Natural killer cell (primary cell): ENCODE measurements around the gene ROBO2. TPM values are rescaled to one million over a fixed set of nuclear protein-coding genes. Genes with fewer than 3 reads are reported as not detected.

ENCODE experiments used
- ATAC-seq, 3 donors: fragments of 150-1000 bp in 2 of 3; fragments of 200-7000 bp in 1 of 3; cut with Tn5 transposase; 1 replicate in 1 of 3; 2 replicates in 2 of 3; pipeline ENCODE4 v1.10.0; 2021; ENCODE audit warnings: mild to moderate bottlenecking in 2 of 3, moderate library complexity in 2 of 3
- DNase-seq, 2 donors: peaks; one replicate each; pipeline versions ENCODE4 v3.0.0 to v3.0.0-alpha.2; 2013 to 2021; ENCODE audit warnings: mixed read lengths in 1 of 2
- H3K27ac ChIP-seq: one replicate; pipeline ENCODE4 v1.5.1; 2013; ENCODE audit warnings: mild to moderate bottlenecking, low read length
- H3K27me3 ChIP-seq: one replicate; pipeline ENCODE4 v1.6.1; 2013; ENCODE audit warnings: low read length; ENCODE audit not compliant: control insufficient read depth, insufficient read depth
- H3K36me3 ChIP-seq: one replicate; pipeline ENCODE4 v1.6.1; 2013; ENCODE audit warnings: low read length; ENCODE audit not compliant: control insufficient read depth, insufficient read depth
- H3K4me1 ChIP-seq: one replicate; pipeline ENCODE4 v1.6.1; 2013; ENCODE audit warnings: low read length; ENCODE audit not compliant: control insufficient read depth, insufficient read depth
- H3K4me3 ChIP-seq: one replicate; pipeline ENCODE4 v1.5.1; 2013; ENCODE audit warnings: low read length
- H3K9me3 ChIP-seq: one replicate; pipeline ENCODE4 v1.6.1; 2013; ENCODE audit warnings: low read length; ENCODE audit not compliant: control insufficient read depth, insufficient read depth
- H3K27ac Mint-ChIP-seq, 2 donors: one replicate each; pipeline ENCODE4 v1.8.0; 2022; ENCODE audit warnings: mild to moderate bottlenecking in 2 of 2, mixed read lengths in 2 of 2, moderate library complexity in 1 of 2
- H3K27me3 Mint-ChIP-seq, 2 donors: one replicate each; pipeline ENCODE4 v1.8.0; 2022; ENCODE audit warnings: low read depth in 2 of 2, mixed read lengths in 2 of 2
- H3K36me3 Mint-ChIP-seq: one replicate; pipeline ENCODE4 v1.8.0; 2022; ENCODE audit warnings: mixed read lengths
- H3K4me1 Mint-ChIP-seq, 2 donors: one replicate each; pipeline ENCODE4 v1.8.0; 2022; ENCODE audit warnings: mixed read lengths in 2 of 2
- H3K4me3 Mint-ChIP-seq: one replicate; pipeline ENCODE4 v1.8.0; 2022; ENCODE audit warnings: mild to moderate bottlenecking, moderate library complexity, mixed read lengths
- H3K9me3 Mint-ChIP-seq, 2 donors: one replicate each; pipeline ENCODE4 v1.8.0; 2022; ENCODE audit warnings: mixed read lengths in 2 of 2
- WGBS: methylation state at CpG from one replicate; pipeline ENCODE4 v1.1.7; 2013; ENCODE audit warnings: missing lambda C conversion rate; ENCODE audit not compliant: insufficient coverage; 5-methylcytosine and 5-hydroxymethylcytosine counted together
- intact Hi-C: fragments of 100-400 bp; cut with micrococcal nuclease; formaldehyde crosslinking; loops from one replicate; pipeline ENCODE4 v1.14.2; 2022
- total RNA-seq, 4 donors: library from RNA; stranded (reverse); fragments of 120-200 nt in 1 of 4; gene quantifications; one replicate each; pipeline versions ENCODE4 v1.2.3 to v1.2.4, GENCODE V29; 2013 to 2022
- TF ChIP-seq, protein P1 (sequence below): fragments of 200-600 bp; IDR thresholded peaks from one replicate; pipeline ENCODE4 v1.8.0; 2022; ENCODE audit warnings: antibody characterized with exemption

ROBO2 gene
- total RNA-seq, 3 donors from 2014 or later (not counting 1 experiment from before 2014, with no cell fraction given) = not detected

DNA sequence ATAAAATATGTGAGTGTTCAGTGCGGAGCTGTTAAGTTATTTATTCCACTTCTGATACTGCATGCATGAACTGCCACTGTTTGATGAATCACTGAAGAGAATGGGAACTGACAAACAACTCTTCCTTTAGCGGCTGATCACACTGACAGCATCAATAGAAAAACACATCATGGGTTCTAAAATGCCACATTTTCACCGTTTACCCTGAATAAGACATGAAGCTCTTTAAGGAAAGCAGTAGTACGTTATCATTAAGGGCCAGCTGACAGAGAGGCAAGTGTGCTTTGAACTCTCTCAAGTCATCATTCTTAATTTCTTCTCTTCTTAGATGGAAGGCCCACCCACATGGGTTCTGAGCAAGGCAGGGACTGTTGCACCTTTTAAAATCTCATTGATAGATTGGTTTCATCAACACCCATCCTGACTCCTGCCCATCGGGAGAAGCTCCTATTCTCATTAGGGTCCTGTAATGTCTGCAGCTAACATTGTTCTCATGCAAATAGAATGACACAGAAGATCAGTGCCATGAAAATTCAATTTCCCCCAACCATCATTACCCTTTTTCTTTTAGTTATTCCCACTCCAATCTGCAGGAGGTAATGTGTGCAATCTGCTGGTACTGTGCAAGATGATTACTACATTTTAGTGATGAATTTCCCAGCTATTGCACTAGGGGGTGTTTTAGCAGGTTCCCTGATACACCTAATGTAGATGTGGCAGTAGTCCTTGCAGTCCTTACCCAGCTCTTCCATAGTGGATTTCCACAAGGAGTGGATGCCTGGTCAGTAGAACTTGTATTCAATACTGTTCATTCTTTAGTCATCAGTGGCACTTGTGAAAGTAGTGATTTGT lies 119.1 kb downstream of the ROBO2 start:
- H3K27ac Mint-ChIP-seq = no peak overlapping the region
- Histone ChIP-seq H3K4me3 (no peak overlapping the region), H3K4me1 (no peaks in the 10 kb centered on the region), H3K27ac (no peak overlapping the region), H3K36me3 (no peaks in the 10 kb centered on the region), H3K27me3 (no peaks in the 10 kb centered on the region), H3K9me3 (no peaks in the 10 kb centered on the region)
- TF ChIP-seq, protein P1, sequence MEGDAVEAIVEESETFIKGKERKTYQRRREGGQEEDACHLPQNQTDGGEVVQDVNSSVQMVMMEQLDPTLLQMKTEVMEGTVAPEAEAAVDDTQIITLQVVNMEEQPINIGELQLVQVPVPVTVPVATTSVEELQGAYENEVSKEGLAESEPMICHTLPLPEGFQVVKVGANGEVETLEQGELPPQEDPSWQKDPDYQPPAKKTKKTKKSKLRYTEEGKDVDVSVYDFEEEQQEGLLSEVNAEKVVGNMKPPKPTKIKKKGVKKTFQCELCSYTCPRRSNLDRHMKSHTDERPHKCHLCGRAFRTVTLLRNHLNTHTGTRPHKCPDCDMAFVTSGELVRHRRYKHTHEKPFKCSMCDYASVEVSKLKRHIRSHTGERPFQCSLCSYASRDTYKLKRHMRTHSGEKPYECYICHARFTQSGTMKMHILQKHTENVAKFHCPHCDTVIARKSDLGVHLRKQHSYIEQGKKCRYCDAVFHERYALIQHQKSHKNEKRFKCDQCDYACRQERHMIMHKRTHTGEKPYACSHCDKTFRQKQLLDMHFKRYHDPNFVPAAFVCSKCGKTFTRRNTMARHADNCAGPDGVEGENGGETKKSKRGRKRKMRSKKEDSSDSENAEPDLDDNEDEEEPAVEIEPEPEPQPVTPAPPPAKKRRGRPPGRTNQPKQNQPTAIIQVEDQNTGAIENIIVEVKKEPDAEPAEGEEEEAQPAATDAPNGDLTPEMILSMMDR = no peak
- no peaks in the 10 kb centered on the region for H3K4me1 Mint-ChIP-seq
- H3K36me3 Mint-ChIP-seq = no peaks in the 10 kb centered on the region
- no peaks in the 10 kb centered on the region for H3K27me3 Mint-ChIP-seq
- intact Hi-C loops = no loop called here
- peaks cover 9 to 10% of the 10 kb centered on the region in 2 donors for H3K9me3 Mint-ChIP-seq
- 91% methylated on average over 5 of the region's 5 CpGs for WGBS
- ATAC-seq = no peak
- no peak overlapping the region for H3K4me3 Mint-ChIP-seq
- no peak for DNase-seq

DNA sequence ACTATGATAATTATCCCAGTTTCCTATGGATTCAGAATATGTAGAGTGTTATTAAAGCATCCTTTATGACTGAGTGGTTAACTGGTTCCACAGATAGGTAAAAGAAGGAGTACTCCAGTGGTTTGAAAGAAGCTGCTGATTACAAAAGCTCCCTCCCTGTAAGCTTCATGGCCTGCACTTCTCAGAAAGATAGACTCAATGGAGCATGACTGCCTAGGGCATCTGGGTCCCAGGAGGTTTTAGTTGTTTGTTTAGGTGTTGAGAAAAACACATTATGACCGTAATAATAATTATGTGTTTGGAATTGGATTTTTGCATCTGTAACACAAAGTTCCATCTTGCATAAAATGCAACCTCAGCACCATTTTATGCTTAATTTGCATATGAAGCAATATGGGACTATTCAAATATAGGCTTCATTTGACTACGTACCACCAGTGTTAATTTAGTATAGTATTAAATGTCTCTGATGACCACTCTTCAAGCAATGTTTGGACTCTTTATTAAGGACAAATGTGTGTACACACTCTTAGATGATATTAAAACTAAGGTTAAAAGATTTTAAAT lies 121.1 kb downstream of the ROBO2 start:
- no peak overlapping the region for H3K4me3 Mint-ChIP-seq
- ATAC-seq = no peak
- H3K36me3 ChIP-seq = no peaks in the 10 kb centered on the region
- no peaks in the 10 kb centered on the region for H3K27me3 ChIP-seq
- H3K27me3 Mint-ChIP-seq = no peaks in the 10 kb centered on the region
- DNase-seq = no peak
- H3K4me1 ChIP-seq = no peaks in the 10 kb centered on the region
- intact Hi-C loops = no loop called here
- H3K9me3 Mint-ChIP-seq = peaks cover 3 to 4% of the 10 kb centered on the region in 2 donors
- no peak overlapping the region for H3K27ac ChIP-seq
- H3K36me3 Mint-ChIP-seq = no peaks in the 10 kb centered on the region
- no peaks in the 10 kb centered on the region for H3K4me1 Mint-ChIP-seq
- TF ChIP-seq, protein P1 = no peak
- H3K4me3 ChIP-seq = no peak overlapping the region
- H3K27ac Mint-ChIP-seq = no peak overlapping the region
- no peaks in the 10 kb centered on the region for H3K9me3 ChIP-seq
- 100% methylated on average over 1 of the region's 2 CpGs for WGBS

DNA sequence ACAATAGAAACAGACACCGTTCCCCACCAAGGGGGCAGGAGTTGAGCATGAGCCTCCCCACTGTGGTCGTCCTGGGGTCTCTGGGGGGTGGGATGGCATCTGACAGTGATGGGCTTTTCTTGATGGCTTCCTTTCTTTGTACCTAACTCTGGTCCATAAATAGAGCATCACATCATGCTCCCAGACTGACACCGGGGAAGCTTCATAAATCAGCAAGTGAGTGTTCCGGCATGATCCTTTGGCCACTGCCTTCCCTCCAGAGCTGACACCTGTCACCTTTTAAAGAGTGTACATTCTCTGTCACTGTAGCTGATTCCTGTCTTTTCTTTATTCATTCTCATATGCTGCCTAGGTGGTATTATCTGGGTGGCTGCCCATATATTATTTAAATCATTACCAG lies 129.9 kb downstream of the ROBO2 start:
- H3K9me3 Mint-ChIP-seq = peaks cover 0 to 7% of the 10 kb centered on the region in 2 donors
- WGBS = 80% methylated on average over 4 of the region's 4 CpGs
- intact Hi-C loops = no loop called here
- H3K27ac ChIP-seq = no peak overlapping the region
- no peaks in the 10 kb centered on the region for H3K27me3 ChIP-seq
- no peak overlapping the region for H3K27ac Mint-ChIP-seq
- peaks cover 3% of the 10 kb centered on the region for H3K9me3 ChIP-seq
- no peaks in the 10 kb centered on the region for H3K36me3 Mint-ChIP-seq
- no peaks in the 10 kb centered on the region for H3K4me1 Mint-ChIP-seq
- H3K4me3 Mint-ChIP-seq = no peak overlapping the region
- DNase-seq (no peak), ATAC-seq (no peak)
- no peaks in the 10 kb centered on the region for H3K27me3 Mint-ChIP-seq
- H3K36me3 ChIP-seq = no peaks in the 10 kb centered on the region
- H3K4me1 ChIP-seq = no peaks in the 10 kb centered on the region
- H3K4me3 ChIP-seq = no peak overlapping the region
- TF ChIP-seq, protein P1 = no peak
